ENCODE data around the gene TAMM41.

GRCh38 chr3:11845651-11846050 lies 1.0 kb downstream of the TAMM41 start:
- no peak for TF ChIP-seq POLR2A (IDR thresholded peaks at IDR 0.05)
- TF ChIP-seq CTCF (IDR thresholded peaks at IDR 0.05) = no peak
- TF ChIP-seq POLR2AphosphoS5 (IDR thresholded peaks at IDR 0.05) = no peak

Data from breast epithelium (tissue), 3 donors.